Kidney glomerular epithelial cell (primary cell): Measurements from ENCODE around the gene PTPRZ1.

Experiments
- DNase-seq: peaks from one replicate; lab custom pipeline; 2025; lab: John Stamatoyannopoulos, UW

PTPRZ1 gene

DNA sequence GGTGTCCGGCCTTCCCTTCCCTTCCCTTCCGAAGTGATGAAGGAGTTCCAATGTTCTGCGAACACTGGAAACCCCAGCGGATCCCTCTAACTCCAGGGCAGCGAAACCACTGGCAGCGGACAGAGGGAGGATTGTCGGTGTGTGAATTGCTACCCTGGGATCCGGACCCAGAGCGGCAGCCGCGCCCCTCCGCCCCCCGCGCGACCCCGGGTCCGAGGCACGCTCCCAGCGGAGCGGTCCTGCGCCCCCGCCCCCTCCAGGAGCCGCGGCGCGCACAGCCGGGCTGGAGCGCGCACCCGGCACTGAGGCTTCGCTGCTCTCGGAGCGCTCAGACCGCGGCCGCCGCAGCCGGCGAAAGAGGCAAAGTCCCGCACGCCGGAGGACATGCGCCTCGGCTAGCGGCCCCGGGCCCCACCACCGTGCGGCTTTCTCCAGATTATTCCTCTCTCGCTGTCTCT lies at the start of gene PTPRZ1:
PTPRZ1 (plus strand) TSS at position 331 of the 458 bp plus-strand sequence. CDS start 339 bp downstream, outside the sequence.
- DNase-seq, result no peak

DNA sequence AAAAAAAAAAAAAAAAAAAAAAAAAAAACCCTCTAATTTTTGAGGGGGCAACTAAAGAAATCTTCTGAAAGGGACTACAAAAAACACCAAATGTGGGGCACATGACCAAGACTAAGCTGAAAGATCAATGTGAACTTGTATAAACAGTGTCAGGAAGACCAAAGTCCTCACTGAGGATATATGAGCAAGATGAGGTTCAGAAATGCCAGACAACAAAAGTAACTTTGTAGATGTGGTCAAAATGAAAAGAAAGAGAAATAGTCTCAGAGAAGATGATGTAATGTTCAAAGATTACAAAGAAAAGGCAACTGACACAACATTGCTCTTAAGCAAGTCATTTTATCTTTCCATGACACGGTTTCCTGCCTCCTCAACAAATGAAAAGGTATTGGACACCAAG lies 48.7 kb upstream of the PTPRZ1 start:
- no peak for DNase-seq

DNA sequence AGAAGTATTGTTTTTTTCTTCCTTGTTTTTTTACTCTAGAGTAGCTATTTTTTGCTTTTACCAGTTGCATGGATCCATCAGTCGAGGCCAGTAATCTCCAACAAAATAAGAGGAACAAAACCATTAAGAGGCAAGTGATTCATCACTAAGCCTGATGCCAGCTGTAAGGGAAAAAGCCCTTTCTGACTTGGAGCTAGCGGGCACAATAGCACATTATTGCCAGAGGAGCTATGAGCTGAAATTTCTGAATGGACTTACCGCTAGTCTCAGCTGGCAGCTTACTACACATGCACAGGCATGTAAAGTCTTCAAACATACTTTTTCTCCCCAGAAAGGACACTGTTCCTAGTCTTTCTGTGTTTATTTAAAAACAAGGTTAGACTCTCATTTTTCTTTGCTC lies 41.6 kb upstream of the PTPRZ1 start:
- DNase-seq, result no peak

- DNase-seq, result no peak
Measured at GRCh38 chr7:121831801-121832200, 41.2 kb upstream of the PTPRZ1 start.

DNA sequence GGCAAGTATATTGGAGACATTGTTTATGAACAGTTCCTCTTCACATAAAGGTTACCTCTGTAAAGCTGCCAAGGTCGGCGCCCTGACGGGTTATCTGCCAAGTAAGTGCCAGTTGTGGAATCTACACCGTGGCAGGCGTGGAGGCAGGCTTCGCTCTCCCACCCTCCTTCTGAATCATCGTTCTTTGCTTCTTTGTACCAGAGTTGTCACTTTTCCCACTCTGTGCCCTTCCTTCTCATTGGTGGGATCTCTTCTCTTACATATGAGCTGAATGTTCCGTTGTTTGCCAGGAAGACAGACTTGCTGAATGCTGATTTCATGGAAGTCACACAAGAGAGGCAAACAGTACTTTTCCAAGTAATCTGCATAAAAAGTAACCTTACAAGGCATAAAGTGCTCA lies 40.6 kb upstream of the PTPRZ1 start:
- DNase-seq, result no peak

GRCh38 chr7:121833991-121834390 lies 39.0 kb upstream of the PTPRZ1 start:
- DNase-seq, result no peak

GRCh38 chr7:121837462-121837861 lies 35.5 kb upstream of the PTPRZ1 start:
- DNase-seq, result no peak

- DNase-seq, result no peak
Measured at GRCh38 chr7:121847041-121847440, 25.9 kb upstream of the PTPRZ1 start.

DNA sequence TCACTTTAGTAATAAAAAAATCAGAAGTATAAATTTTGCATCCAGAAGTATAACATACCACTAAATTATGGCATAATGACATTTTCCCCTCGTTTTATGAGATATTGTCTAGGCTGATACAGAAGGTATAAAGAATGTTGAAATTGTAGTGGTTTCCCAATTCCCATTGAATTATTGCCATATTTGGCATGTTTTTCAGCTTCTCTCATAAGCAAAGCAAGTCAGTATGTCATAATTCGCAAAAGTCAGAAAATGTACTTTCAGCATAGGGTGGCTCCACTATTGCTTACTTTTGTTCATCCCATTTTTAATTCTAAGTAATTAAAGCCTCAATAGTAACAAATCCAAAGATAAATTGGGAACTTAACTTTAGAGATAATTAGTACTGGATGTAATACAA lies 19.7 kb upstream of the PTPRZ1 start:
- no peak for DNase-seq

GRCh38 chr7:121860953-121861352 lies 12.0 kb upstream of the PTPRZ1 start:
- no peak for DNase-seq

GRCh38 chr7:121862591-121862990 lies 10.4 kb upstream of the PTPRZ1 start:
- no peak for DNase-seq

DNA sequence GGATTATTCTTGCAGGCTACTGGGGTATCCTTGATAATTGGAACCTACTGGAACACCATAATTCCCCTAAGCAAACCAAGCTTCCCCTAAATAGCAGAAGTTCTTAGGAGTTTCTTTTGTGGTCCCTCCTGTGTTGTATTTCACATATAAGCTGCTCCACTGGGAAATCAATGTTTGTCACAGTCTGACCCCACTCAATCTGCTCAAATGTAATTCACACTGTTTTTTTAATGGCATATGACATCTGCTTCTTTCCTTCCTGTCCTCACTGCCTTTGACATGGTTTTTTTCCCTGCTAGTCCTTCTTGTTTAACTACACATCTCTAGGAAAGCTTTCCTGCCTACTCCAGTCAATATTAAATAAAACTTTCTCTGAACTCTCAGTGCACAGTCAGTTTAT lies 1.8 kb upstream of the PTPRZ1 start:
- no peak for DNase-seq

DNA sequence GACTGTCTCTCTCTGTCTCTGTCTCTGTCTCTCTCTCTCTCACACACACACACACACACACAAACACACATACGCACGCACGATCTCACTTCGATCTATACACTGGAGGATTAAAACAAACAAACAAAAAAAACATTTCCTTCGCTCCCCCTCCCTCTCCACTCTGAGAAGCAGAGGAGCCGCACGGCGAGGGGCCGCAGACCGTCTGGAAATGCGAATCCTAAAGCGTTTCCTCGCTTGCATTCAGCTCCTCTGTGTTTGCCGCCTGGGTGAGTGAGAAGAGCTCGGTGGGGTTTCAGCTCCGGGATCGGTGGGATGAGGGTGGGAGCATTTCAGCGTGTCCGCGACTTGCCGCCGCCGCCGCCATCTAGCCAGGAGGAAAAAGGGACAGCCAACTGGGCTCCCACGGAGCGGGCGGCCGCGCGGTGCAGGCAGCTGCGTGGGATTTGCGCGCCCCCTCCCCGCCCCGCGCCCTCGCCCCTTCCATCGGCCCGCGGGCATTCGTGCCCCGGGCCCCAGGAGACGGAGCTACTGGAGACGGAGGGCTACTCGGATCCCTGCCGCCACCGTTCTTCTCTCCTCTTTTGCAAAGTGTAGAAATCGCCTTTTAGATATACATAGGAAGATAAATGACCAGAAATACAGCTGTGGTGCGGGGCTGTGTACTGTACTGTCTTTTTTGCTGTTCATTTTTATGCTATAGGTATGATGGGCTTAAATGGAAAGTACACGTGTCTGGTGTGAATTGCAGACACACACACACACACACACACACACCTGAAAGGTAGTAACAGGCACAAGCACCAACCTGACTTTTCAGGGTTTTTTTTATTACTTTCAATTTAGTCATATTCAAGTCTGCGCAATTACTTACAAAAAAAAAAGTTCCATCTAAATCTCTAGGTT lies 581 bp downstream of the PTPRZ1 start:
- DNase-seq, result no peak

GRCh38 chr7:121874298-121874697 lies 1.3 kb downstream of the PTPRZ1 start:
- DNase-seq, result no peak

DNA sequence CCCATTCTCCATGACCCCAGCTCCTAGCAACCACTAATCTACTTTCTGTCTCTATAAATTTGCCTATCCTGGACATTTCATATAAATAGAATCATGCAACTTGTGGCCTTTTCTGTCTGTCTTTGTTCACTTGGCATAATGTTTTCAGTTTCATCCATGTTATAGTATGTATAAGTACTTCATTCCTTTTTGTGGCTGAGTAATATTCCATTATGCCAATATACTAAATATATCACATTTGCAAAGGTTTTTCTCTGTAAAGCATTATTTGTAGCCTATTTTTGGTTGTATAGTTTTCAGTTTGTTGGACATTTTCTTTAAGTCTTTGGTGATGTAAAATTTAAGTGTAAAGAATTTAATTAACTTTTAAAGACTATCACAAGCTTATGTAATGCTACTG lies 2.2 kb downstream of the PTPRZ1 start:
- no peak for DNase-seq

- no peak for DNase-seq
Measured at GRCh38 chr7:121876656-121877500, 3.9 kb downstream of the PTPRZ1 start.

GRCh38 chr7:121878918-121879464 lies 6.0 kb downstream of the PTPRZ1 start:
- DNase-seq, result no peak

- no peak for DNase-seq
Measured at GRCh38 chr7:121879544-121879943, 6.6 kb downstream of the PTPRZ1 start.

DNA sequence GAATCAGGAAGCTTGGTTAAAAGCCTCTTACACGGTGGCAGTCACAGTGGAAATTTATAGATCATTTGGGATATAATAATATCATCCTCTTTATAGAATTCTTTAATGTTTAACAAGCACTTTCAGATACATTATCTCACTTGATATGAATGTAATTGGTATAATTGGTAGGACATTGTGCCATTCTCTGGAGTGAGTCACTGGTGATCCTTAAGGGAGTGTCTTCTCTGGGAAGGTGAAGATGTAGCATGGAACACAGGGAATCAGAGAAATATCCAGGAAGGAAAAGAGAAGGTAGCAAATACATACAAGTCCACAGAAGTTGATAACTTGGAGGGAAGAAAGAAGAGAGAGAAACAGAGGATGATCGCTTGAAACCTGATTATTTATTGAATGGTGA lies 9.8 kb downstream of the PTPRZ1 start:
- DNase-seq, result no peak

GRCh38 chr7:121885166-121885920 lies 12.4 kb downstream of the PTPRZ1 start:
- DNase-seq, result no peak

GRCh38 chr7:121887634-121888033 lies 14.7 kb downstream of the PTPRZ1 start:
- DNase-seq, result no peak

- no peak for DNase-seq
Measured at GRCh38 chr7:121890833-121891232, 17.9 kb downstream of the PTPRZ1 start.
